SK-N-SH (cell line): ENCODE measurements around the gene RPL15.

ENCODE experiments used
- CTCF ChIP-seq: fragments of 200-600 bp; sonication (generic); IDR thresholded peaks from 2 replicates; pipeline ENCODE4 v1.6.1; 2017; ENCODE audit warnings: antibody characterized with exemption, mild to moderate bottlenecking, moderate library complexity
- MXI1 ChIP-seq: IDR thresholded peaks from 2 replicates; pipeline ENCODE4 v1.6.1; 2012; ENCODE audit warnings: mild to moderate bottlenecking, low read depth, low read length, improper control_type of control experiment
- USF1 ChIP-seq: IDR thresholded peaks from 2 replicates; pipeline ENCODE4 v1.4.0; 2012; ENCODE audit warnings: low read depth, borderline replicate concordance

GRCh38 chr3:23966328-23966727 lies 49.4 kb downstream of the RPL15 start:
- TF ChIP-seq CTCF (no peak), MXI1 (no peak), USF1 (no peak)
